Measurements from ENCODE around the gene PGGT1B. TPM values are rescaled to one million over a fixed set of nuclear protein-coding genes. Genes with fewer than 3 reads are reported as not detected.

Gene PGGT1B
- total RNA-seq, 1 donor from 2014 or later = 22.4 TPM

DNA sequence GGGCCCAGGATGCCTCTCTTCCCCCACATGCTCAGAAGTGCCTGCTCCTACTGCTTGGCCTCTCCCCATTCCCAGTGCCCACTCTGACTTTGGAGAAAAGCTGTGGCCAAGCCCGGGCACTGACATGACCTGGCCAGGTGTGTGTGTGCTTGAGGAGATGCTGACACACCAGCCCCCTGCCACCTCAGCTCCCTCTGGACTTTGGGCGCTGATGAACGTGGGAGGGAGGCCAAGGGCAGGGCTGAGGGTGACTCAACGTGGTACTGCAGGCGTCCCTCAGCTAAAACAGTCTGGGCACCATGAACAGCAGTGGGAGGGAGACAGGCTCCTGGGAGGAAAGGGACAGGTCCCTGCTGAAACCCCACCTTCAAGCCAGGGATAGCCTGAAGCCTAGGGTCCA, 96.9 kb downstream of the PGGT1B start:
- H3K4me3 Mint-ChIP-seq (ENCODE audit: unreplicated experiment) = no peak overlapping the region
- peaks cover 21% of the 10 kb centered on the region for H3K9me3 Mint-ChIP-seq (ENCODE audit: unreplicated experiment)
- TF ChIP-seq, protein P1, sequence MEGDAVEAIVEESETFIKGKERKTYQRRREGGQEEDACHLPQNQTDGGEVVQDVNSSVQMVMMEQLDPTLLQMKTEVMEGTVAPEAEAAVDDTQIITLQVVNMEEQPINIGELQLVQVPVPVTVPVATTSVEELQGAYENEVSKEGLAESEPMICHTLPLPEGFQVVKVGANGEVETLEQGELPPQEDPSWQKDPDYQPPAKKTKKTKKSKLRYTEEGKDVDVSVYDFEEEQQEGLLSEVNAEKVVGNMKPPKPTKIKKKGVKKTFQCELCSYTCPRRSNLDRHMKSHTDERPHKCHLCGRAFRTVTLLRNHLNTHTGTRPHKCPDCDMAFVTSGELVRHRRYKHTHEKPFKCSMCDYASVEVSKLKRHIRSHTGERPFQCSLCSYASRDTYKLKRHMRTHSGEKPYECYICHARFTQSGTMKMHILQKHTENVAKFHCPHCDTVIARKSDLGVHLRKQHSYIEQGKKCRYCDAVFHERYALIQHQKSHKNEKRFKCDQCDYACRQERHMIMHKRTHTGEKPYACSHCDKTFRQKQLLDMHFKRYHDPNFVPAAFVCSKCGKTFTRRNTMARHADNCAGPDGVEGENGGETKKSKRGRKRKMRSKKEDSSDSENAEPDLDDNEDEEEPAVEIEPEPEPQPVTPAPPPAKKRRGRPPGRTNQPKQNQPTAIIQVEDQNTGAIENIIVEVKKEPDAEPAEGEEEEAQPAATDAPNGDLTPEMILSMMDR (IDR thresholded peaks at IDR 0.05; ENCODE audit: partially characterized antibody, unreplicated experiment) = no peak
- H3K36me3 Mint-ChIP-seq (ENCODE audit: unreplicated experiment) = peaks cover 38% of the 10 kb centered on the region
- H3K27ac Mint-ChIP-seq (ENCODE audit: unreplicated experiment) = no peak overlapping the region
- peaks cover 3% of the 10 kb centered on the region for H3K27me3 Mint-ChIP-seq (ENCODE audit: unreplicated experiment)
- DNase-seq = no peak
- H3K4me1 Mint-ChIP-seq (ENCODE audit: low read depth, unreplicated experiment) = no peaks in the 10 kb centered on the region

DNA sequence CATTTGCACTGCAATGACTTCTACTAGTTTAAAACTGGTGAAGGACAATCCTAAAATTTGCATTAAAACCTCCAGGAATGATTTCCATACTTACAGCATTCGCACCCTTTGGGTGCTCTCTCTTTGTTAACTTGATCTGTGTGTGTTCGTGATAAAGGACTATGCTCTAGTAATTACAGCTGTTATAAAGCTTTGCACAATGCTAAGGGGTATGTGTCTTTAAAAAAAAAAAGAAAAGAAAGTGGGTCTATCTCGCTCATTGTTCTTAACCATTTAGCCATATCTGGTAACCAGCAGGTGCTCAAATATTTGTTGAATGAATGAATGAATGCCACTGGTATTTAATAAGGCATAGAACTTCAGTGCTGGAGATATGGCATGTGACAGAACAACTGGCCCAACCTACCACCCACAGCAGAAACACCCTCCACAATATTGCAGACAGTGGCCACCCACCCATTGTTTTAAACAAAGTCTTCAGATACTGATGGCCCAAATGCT, 101.7 kb downstream of the PGGT1B start:
- no peaks in the 10 kb centered on the region for H3K4me1 Mint-ChIP-seq (ENCODE audit: low read depth, unreplicated experiment)
- peaks cover 2% of the 10 kb centered on the region for H3K9me3 Mint-ChIP-seq (ENCODE audit: unreplicated experiment)
- no peak overlapping the region for H3K4me3 Mint-ChIP-seq (ENCODE audit: unreplicated experiment)
- DNase-seq = no peak
- H3K27ac Mint-ChIP-seq (ENCODE audit: unreplicated experiment) = no peak overlapping the region
- TF ChIP-seq, protein P1 (IDR thresholded peaks at IDR 0.05; ENCODE audit: partially characterized antibody, unreplicated experiment) = no peak
- H3K27me3 Mint-ChIP-seq (ENCODE audit: unreplicated experiment) = peaks cover 1% of the 10 kb centered on the region
- peaks cover 19% of the 10 kb centered on the region for H3K36me3 Mint-ChIP-seq (ENCODE audit: unreplicated experiment)

Other genes starting within 250 kb of the PGGT1B start
- 99.4 TPM for gene TRIM36, start 93.0 kb downstream of the PGGT1B start, total RNA-seq (ENCODE audit: unreplicated experiment)
- 53.7 TPM for gene CCDC112, start 33.8 kb upstream of the PGGT1B start, total RNA-seq (ENCODE audit: unreplicated experiment)

All from glutamatergic neuron (in vitro differentiated cells).